ENCODE data around the gene DOK1. TPM values are rescaled to one million over a fixed set of nuclear protein-coding genes. Genes with fewer than 3 reads are reported as not detected.

DOK1 gene
- total RNA-seq, 1 experiment from 2014 or later: 22.1 TPM

GRCh38 chr2:74593826-74594772 is 39.6 kb downstream of the DOK1 start:
- no peak for DNase-seq (ENCODE audit: extremely low read depth, low read depth)

- DNase-seq (ENCODE audit: extremely low read depth, low read depth): no peak
These were observed 42.1 kb downstream of the DOK1 start for GRCh38 chr2:74596584-74596983.

- no peak for DNase-seq (ENCODE audit: extremely low read depth, low read depth)
These were observed 42.9 kb downstream of the DOK1 start for GRCh38 chr2:74597410-74597809.

- DNase-seq (ENCODE audit: extremely low read depth, low read depth): no peak
These were observed 45.2 kb downstream of the DOK1 start for GRCh38 chr2:74599676-74600075.

- no peak for DNase-seq (ENCODE audit: extremely low read depth, low read depth)
These were observed 48.2 kb downstream of the DOK1 start for GRCh38 chr2:74602586-74603281.

- DNase-seq (ENCODE audit: extremely low read depth, low read depth): no peak
These were observed 48.9 kb downstream of the DOK1 start for GRCh38 chr2:74603282-74604000.

- no peak for DNase-seq (ENCODE audit: extremely low read depth, low read depth)
These were observed 52.4 kb downstream of the DOK1 start for GRCh38 chr2:74606927-74607326.

Other genes starting within 250 kb of the DOK1 start
- 0.40 and 1.6 TPM in 2 replicates for gene SLC4A5, start 211.3 kb upstream of the DOK1 start, total RNA-seq (2014; rRNA removed; shearing (Covaris generic))
- gene DCTN1, start 174.4 kb upstream of the DOK1 start, total RNA-seq (2014; rRNA removed; shearing (Covaris generic)): 39.8 and 52.1 TPM in 2 replicates
- gene C2orf81, start 133.1 kb upstream of the DOK1 start, total RNA-seq (2014; rRNA removed; shearing (Covaris generic)): 1.2 and 2.2 TPM in 2 replicates
- gene WDR54, start 133.0 kb upstream of the DOK1 start, total RNA-seq (2014; rRNA removed; shearing (Covaris generic)): 33.9 and 38.6 TPM in 2 replicates
- gene RTKN, start 112.8 kb upstream of the DOK1 start, total RNA-seq (2014; rRNA removed; shearing (Covaris generic)): 12.3 and 15.7 TPM in 2 replicates
- 19.8 and 19.9 TPM in 2 replicates for gene INO80B, start 99.6 kb upstream of the DOK1 start, total RNA-seq (2014; rRNA removed; shearing (Covaris generic))
- gene WBP1, start 96.3 kb upstream of the DOK1 start, total RNA-seq (2014; rRNA removed; shearing (Covaris generic)): 44.2 and 48.4 TPM in 2 replicates
- 58.9 TPM in 2 replicates for gene MOGS, start 89.3 kb upstream of the DOK1 start, total RNA-seq (2014; rRNA removed; shearing (Covaris generic))
- gene MRPL53, start 82.0 kb upstream of the DOK1 start, total RNA-seq (2014; rRNA removed; shearing (Covaris generic)): 55.3 and 57.8 TPM in 2 replicates
- 15.6 and 17.6 TPM in 2 replicates for gene CCDC142, start 71.7 kb upstream of the DOK1 start, total RNA-seq (2014; rRNA removed; shearing (Covaris generic))
- gene TTC31, start 71.6 kb upstream of the DOK1 start, total RNA-seq (2014; rRNA removed; shearing (Covaris generic)): 20.4 and 23.8 TPM in 2 replicates
- gene LBX2, start 55.1 kb upstream of the DOK1 start, total RNA-seq (2014; rRNA removed; shearing (Covaris generic)): 0.95 and 1.9 TPM in 2 replicates
- gene PCGF1, start 47.0 kb upstream of the DOK1 start, total RNA-seq (2014; rRNA removed; shearing (Covaris generic)): 51.1 and 56.9 TPM in 2 replicates
- gene TLX2, start 40.3 kb upstream of the DOK1 start, total RNA-seq (2014; rRNA removed; shearing (Covaris generic)): 0.40 and 0.43 TPM in 2 replicates
- 0.12 TPM in 1 of 2 replicates, not detected in the other for gene DQX1, start 28.5 kb upstream of the DOK1 start, total RNA-seq (2014; rRNA removed; shearing (Covaris generic))
- 149 and 161 TPM in 2 replicates for gene AUP1, start 25.0 kb upstream of the DOK1 start, total RNA-seq (2014; rRNA removed; shearing (Covaris generic))
- gene HTRA2, start 24.8 kb upstream of the DOK1 start, total RNA-seq (2014; rRNA removed; shearing (Covaris generic)): 46.9 and 52.1 TPM in 2 replicates
- gene LOXL3, start 778 bp upstream of the DOK1 start, total RNA-seq (2014; rRNA removed; shearing (Covaris generic)): 2.9 and 3.1 TPM in 2 replicates
- not detected in 2 replicates for gene M1AP, start 93.6 kb downstream of the DOK1 start, total RNA-seq (2014; rRNA removed; shearing (Covaris generic))
- gene SEMA4F, start 99.5 kb downstream of the DOK1 start, total RNA-seq (2014; rRNA removed; shearing (Covaris generic)): 6.4 and 7.1 TPM in 2 replicates